Mesothelial cell of epicardium (in vitro differentiated cells): ENCODE measurements around the gene RBM4B. TPM values are rescaled to one million over a fixed set of nuclear protein-coding genes. Genes with fewer than 3 reads are reported as not detected.

ENCODE experiments used
- DNase-seq, 2 experiments: peaks; one replicate each; pipeline ENCODE4 v3.0.0; 2021; ENCODE audit warnings: low spot score in 2 of 2; ENCODE audit not compliant: unreplicated experiment in 2 of 2
- H3K27ac Mint-ChIP-seq: 2 replicates; pipeline ENCODE4 v1.8.0; 2021; ENCODE audit warnings: mixed read lengths
- H3K27me3 Mint-ChIP-seq: 2 replicates; pipeline ENCODE4 v1.8.0; 2021; ENCODE audit warnings: low read depth, mixed read lengths
- H3K36me3 Mint-ChIP-seq: 2 replicates; pipeline ENCODE4 v1.8.0; 2021; ENCODE audit warnings: mixed read lengths
- H3K4me1 Mint-ChIP-seq: 2 replicates; pipeline ENCODE4 v1.8.0; 2021; ENCODE audit warnings: mixed read lengths
- H3K4me3 Mint-ChIP-seq: 2 replicates; pipeline ENCODE4 v1.8.0; 2021; ENCODE audit warnings: mild to moderate bottlenecking, moderate library complexity, mixed read lengths
- H3K9me3 Mint-ChIP-seq: 2 replicates; pipeline ENCODE4 v1.8.0; 2021; ENCODE audit warnings: mixed read lengths
- total RNA-seq: library from RNA; stranded (reverse); gene quantifications from 3 replicates; pipeline ENCODE4 v1.2.1, GENCODE V29; 2021
- TF ChIP-seq, protein P1 (sequence below): fragments of 200-600 bp; sonication (generic); IDR thresholded peaks from one replicate; pipeline ENCODE4 v1.5.0; 2021; ENCODE audit warnings: antibody characterized with exemption; ENCODE audit not compliant: unreplicated experiment

The RBM4B gene
- total RNA-seq, 1 donor from 2014 or later = 39.6 TPM

- Mint-ChIP-seq H3K36me3 (peaks cover 38% of the 10 kb centered on the region), H3K9me3 (no peaks in the 10 kb centered on the region), H3K4me3 (no peak overlapping the region), H3K4me1 (peaks cover 2% of the 10 kb centered on the region), H3K27me3 (no peaks in the 10 kb centered on the region), H3K27ac (no peak overlapping the region)
- DNase-seq = no peak
- TF ChIP-seq, protein P1, sequence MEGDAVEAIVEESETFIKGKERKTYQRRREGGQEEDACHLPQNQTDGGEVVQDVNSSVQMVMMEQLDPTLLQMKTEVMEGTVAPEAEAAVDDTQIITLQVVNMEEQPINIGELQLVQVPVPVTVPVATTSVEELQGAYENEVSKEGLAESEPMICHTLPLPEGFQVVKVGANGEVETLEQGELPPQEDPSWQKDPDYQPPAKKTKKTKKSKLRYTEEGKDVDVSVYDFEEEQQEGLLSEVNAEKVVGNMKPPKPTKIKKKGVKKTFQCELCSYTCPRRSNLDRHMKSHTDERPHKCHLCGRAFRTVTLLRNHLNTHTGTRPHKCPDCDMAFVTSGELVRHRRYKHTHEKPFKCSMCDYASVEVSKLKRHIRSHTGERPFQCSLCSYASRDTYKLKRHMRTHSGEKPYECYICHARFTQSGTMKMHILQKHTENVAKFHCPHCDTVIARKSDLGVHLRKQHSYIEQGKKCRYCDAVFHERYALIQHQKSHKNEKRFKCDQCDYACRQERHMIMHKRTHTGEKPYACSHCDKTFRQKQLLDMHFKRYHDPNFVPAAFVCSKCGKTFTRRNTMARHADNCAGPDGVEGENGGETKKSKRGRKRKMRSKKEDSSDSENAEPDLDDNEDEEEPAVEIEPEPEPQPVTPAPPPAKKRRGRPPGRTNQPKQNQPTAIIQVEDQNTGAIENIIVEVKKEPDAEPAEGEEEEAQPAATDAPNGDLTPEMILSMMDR = no peak
Measured at GRCh38 chr11:66698491-66698890, 20.8 kb upstream of the RBM4B start.

GRCh38 chr11:66697988-66698387, 20.3 kb upstream of the RBM4B start:
- no peak for DNase-seq
- H3K27ac Mint-ChIP-seq = no peak overlapping the region
- no peak overlapping the region for H3K4me3 Mint-ChIP-seq
- peaks cover 38% of the 10 kb centered on the region for H3K36me3 Mint-ChIP-seq
- H3K4me1 Mint-ChIP-seq = peaks cover 2% of the 10 kb centered on the region
- TF ChIP-seq, protein P1 = no peak
- H3K9me3 Mint-ChIP-seq = no peaks in the 10 kb centered on the region
- H3K27me3 Mint-ChIP-seq = no peaks in the 10 kb centered on the region

DNA sequence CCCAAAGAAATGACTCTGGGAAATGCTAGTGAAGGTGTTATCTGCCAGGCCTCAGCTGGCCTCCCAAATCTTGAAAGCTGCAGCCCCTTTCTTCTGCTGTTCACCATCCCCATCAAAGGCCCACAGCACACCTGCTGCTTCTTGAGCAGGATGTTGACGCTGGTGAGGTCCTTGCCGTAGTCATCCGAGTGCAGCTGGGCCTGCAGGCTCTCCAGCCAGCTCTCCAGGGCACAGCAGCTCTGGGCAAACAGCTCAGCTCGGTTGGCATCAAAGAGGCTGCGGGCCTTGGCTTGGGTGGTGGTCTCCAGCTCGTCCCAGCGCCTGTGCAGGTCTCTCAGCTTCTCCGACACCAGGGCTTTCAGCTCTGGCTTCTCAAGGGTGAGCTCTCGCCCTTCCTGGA, 18.5 kb upstream of the RBM4B start:
- TF ChIP-seq, protein P1 = no peak
- Mint-ChIP-seq H3K4me1 (no peaks in the 10 kb centered on the region), H3K9me3 (no peaks in the 10 kb centered on the region), H3K27ac (no peak overlapping the region), H3K4me3 (no peak overlapping the region), H3K27me3 (no peaks in the 10 kb centered on the region), H3K36me3 (peaks cover 32% of the 10 kb centered on the region)
- no peak for DNase-seq

GRCh38 chr11:66694732-66695207, 17.1 kb upstream of the RBM4B start:
- TF ChIP-seq, protein P1 = peak; percentile 79
- Mint-ChIP-seq H3K4me3 (no peak overlapping the region), H3K27ac (no peak overlapping the region), H3K4me1 (no peaks in the 10 kb centered on the region), H3K27me3 (no peaks in the 10 kb centered on the region), H3K9me3 (no peaks in the 10 kb centered on the region), H3K36me3 (peaks cover 24% of the 10 kb centered on the region)
- DNase-seq = peak; percentile 73 to 88

GRCh38 chr11:66694056-66694410, 16.3 kb upstream of the RBM4B start:
- TF ChIP-seq, protein P1 = no peak
- no peak overlapping the region for H3K27ac Mint-ChIP-seq
- no peaks in the 10 kb centered on the region for H3K27me3 Mint-ChIP-seq
- peaks cover 21% of the 10 kb centered on the region for H3K36me3 Mint-ChIP-seq
- no peaks in the 10 kb centered on the region for H3K4me1 Mint-ChIP-seq
- no peak for DNase-seq
- no peak overlapping the region for H3K4me3 Mint-ChIP-seq
- H3K9me3 Mint-ChIP-seq = no peaks in the 10 kb centered on the region
